Esophagus (tissue), 2 donors: Measurements from ENCODE around the gene SH3BP4. TPM values are rescaled to one million over a fixed set of nuclear protein-coding genes. Genes with fewer than 3 reads are reported as not detected.
A peak's percentile ranks its signal among the peaks of the same experiment; 100 is the strongest.

Source experiments
- H3K27ac ChIP-seq, 2 donors: one replicate each; pipeline ENCODE4 v1.5.1; 2013; ENCODE audit warnings: low read depth in 2 of 2, mild to moderate bottlenecking in 2 of 2, inconsistent platforms in 1 of 2, low read length in 1 of 2, moderate library complexity in 1 of 2
- H3K27me3 ChIP-seq, 2 donors: one replicate each; pipeline ENCODE4 v1.6.1; 2013; ENCODE audit warnings: low read length in 2 of 2, control low read depth in 1 of 2, mild to moderate bottlenecking in 1 of 2; ENCODE audit not compliant: insufficient read depth in 2 of 2, control insufficient read depth in 1 of 2
- H3K36me3 ChIP-seq, 2 donors: one replicate each; pipeline ENCODE4 v1.6.1; 2013; ENCODE audit warnings: low read length in 1 of 2; ENCODE audit not compliant: control insufficient read depth in 2 of 2, insufficient read depth in 2 of 2
- H3K4me1 ChIP-seq, 2 donors: one replicate each; pipeline ENCODE4 v1.6.1; 2013; ENCODE audit warnings: low read length in 1 of 2; ENCODE audit not compliant: control insufficient read depth in 2 of 2, insufficient read depth in 2 of 2
- H3K4me3 ChIP-seq, 2 donors: one replicate each; pipeline ENCODE4 v1.5.1; 2013; ENCODE audit warnings: low read length in 2 of 2, mild to moderate bottlenecking in 2 of 2, low read depth in 1 of 2, moderate library complexity in 1 of 2
- H3K9me3 ChIP-seq, 2 donors: one replicate each; pipeline ENCODE4 v1.6.1; 2013; ENCODE audit warnings: mild to moderate bottlenecking in 2 of 2, low read depth in 1 of 2, low read length in 1 of 2, moderate library complexity in 1 of 2; ENCODE audit not compliant: control insufficient read depth in 2 of 2, insufficient read depth in 1 of 2
- WGBS, 2 donors: extraction: QIAGEN DNeasy Blood & Tissue Kit; methylation state at CpG; one replicate each; pipeline ENCODE4 v1.1.7; 2013; 5-methylcytosine and 5-hydroxymethylcytosine counted together
- polyA plus RNA-seq, 2 donors: library from polyadenylated mRNA; stranded (reverse); fragments of 200-250 nt; gene quantifications; one replicate each; pipeline ENCODE4 v1.2.3, GENCODE V29; 2013
- donor health status: healthy with polysubstance abuse.
- donor health status: Bipolar disorder and iron deficiency.

The SH3BP4 gene
- polyA plus RNA-seq, 2 donors: 4.4 to 5.5 TPM

DNA sequence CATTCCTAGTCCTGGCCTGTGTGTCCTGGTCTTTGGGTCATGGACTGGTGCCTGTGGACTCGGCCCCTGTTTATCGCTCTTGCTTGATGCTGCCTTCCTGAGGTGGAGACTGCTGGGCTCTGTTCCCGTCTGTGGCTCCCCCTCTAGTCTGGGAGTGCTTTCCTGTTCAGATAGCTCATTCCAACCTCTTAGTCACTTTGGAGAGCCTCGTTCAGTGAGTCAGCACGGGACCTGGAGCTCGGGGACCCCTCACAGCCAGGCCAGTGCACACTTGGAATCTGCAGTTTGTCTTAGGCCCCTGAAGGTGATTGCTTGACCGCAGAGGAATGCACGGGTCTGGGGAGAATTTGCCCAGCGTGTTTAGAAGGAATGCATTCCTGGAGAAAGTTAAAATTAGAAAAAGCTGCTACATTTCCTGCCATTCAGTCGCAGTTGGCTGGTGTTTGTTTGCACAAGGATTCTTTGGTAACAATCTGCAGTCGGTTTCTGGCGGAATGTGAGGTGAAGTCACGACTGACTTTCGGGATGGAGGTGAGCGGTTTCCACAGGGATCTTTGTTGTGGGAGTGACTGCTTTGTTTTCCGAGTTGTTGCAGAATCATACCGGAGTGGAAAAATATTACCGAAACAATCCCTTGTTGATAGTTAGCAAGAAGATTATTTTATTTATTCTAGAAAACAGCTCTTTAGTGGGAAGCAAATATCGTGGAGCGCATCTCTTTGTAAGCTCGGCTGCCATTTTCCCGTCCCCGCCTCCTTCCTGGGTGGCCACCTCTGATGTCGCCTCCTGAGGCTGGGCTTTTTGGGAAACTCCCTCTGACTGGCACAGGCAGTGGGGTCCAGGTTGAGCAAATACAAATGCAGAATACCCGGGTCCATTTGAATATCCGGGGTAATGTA lies 29.6 kb downstream of the SH3BP4 start:
- no peaks in the 10 kb centered on the region for H3K36me3 ChIP-seq
- H3K27me3 ChIP-seq: no peaks in the 10 kb centered on the region
- no peaks in the 10 kb centered on the region for H3K9me3 ChIP-seq
- peak overlapping the region; percentile 43 to 65 for H3K27ac ChIP-seq
- H3K4me3 ChIP-seq: no peak overlapping the region
- WGBS, 2 donors: 23 to 24% methylated on average over 26 of the region's 26 CpGs
- H3K4me1 ChIP-seq: peaks cover 12% of the 10 kb centered on the region in 2 donors

DNA sequence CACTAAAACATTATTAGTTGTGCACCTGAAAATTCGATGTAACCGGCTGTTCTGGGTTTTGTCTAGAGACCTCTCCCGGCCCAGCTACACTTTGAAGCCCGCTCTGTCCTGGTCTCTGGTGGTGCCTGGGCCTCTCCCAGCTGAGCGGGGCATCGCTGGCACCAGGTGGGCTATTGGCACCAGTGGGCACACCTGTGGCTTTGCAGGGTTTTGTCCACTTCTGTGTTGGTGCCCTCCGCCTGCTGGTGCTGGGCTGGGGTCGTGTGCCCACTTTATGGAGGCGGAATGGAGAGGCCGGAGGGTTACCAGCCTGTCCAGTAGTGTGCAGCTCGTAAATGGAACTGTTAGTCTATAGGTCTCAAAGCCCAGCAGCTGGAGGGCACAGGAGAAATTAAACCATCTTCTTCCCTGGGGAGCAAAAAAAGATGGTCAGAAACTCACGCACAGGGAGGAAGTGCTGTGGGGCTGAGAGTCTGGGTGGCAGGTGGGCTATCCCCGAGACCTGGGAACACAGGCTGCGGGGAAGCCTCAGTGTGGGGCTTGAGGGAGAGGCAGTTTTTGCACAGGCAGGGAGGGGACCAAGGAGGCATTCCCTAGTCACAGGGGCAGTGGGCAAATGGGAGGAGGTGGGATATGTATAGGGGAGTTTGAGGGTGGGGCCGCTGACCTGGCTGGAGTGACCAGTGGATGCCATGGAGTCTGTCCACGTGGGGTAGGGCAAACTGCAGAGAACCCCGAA lies 30.4 kb downstream of the SH3BP4 start:
- Histone ChIP-seq H3K27ac (peak overlapping the region in 1 of 2 donors; percentile 65), H3K4me1 (peaks cover 11 to 12% of the 10 kb centered on the region in 2 donors), H3K4me3 (no peak overlapping the region), H3K27me3 (no peaks in the 10 kb centered on the region), H3K9me3 (no peaks in the 10 kb centered on the region), H3K36me3 (no peaks in the 10 kb centered on the region)
- 76 to 87% methylated on average over 17 of the region's 17 CpGs for WGBS, 2 donors

DNA sequence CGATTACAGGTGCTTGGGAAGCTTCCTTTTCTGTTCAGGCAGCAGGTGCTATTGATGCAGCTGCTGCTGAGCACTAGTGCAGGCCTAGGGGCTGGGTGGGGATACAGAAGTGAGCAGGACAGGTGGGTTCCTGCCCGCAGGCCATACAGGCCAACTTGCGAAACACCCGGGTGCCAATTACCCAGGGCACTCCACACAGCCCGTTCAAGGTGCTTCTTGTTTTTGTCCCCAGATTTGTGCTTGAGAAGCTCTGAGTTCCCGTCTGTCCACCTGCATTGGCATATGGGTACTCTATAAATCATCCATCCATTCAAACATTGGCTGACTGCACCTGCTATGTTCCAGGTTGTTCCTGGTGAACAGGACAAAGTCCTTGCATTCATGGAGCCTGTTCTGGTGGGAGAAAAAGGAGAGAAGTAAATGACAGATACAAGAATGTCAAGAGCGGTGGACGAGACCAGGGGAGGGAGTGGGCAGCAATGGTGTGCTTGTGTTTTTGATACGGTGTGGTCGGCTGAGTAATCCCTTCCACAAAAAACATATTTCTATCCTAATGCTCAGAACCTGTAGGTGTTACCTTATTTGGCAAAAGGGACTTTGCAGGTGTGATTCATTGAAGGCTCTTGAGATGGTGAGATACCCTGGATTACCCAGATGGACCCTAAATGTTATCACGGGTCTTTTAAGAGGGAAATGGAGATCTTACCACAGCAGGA lies 31.4 kb downstream of the SH3BP4 start:
- peaks cover 10 to 11% of the 10 kb centered on the region in 2 donors for H3K4me1 ChIP-seq
- H3K27me3 ChIP-seq: no peaks in the 10 kb centered on the region
- H3K36me3 ChIP-seq: no peaks in the 10 kb centered on the region
- H3K4me3 ChIP-seq: no peak overlapping the region
- 56 to 77% methylated on average over 11 of the region's 11 CpGs for WGBS, 2 donors
- H3K9me3 ChIP-seq: no peaks in the 10 kb centered on the region
- no peak overlapping the region for H3K27ac ChIP-seq

DNA sequence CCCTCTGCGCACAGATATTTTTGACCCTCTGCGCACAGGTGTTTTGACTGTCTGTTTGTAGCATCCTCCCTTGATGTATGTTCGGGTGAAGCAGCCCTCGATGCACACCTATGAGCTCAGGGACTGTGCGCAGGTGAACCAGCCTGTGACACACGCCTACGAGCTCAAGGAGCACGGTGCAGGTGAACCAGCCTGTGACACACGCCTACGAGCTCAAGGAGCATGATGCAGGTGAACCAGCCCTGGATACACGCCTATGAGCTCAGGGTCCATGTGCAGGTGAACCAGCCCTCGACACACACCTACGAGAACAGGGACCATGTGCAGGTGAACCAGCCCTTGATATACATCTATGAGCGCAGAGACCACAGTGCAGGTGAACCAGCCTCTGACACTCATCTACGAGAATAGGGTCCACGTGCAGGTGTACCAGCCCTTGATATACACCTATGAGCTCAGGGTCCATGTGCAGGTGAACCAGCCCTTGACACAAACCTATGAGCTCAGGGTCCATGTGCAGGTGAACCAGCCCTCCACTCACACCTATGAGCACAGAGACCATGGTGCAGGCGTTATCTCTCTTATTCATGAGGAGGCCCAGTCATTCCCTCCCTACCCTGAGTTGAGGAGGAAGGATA lies 33.9 kb downstream of the SH3BP4 start:
- Histone ChIP-seq H3K27me3 (no peaks in the 10 kb centered on the region), H3K4me1 (peaks cover 0 to 8% of the 10 kb centered on the region in 2 donors), H3K4me3 (no peak overlapping the region), H3K27ac (no peak overlapping the region), H3K9me3 (no peaks in the 10 kb centered on the region), H3K36me3 (no peaks in the 10 kb centered on the region)
- 91 to 94% methylated on average over 17 of the region's 17 CpGs for WGBS, 2 donors

DNA sequence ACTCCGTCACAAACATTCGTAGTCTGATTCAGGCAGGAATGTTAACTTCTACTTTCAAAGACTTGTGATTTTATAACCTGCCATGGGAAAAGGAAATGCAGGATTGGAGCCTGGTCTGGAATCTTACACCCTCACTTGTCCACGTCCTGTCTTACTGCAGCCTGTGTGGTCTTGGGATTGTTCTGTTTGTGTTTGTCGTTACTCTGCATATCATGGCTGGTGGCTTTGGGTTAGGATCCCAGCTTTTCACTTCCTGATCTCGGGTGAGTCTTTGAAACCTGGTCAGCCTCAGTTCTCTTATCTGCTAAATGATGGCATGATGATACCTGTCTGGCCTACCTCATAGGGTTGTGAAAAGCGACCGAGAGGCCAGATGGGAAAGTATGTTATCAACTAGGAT lies 34.6 kb downstream of the SH3BP4 start:
- H3K27ac ChIP-seq: no peak overlapping the region
- 75 to 89% methylated on average over 7 of the region's 7 CpGs for WGBS, 2 donors
- no peak overlapping the region for H3K4me3 ChIP-seq
- no peaks in the 10 kb centered on the region for H3K27me3 ChIP-seq
- H3K36me3 ChIP-seq: no peaks in the 10 kb centered on the region
- H3K4me1 ChIP-seq: peaks cover 0 to 5% of the 10 kb centered on the region in 2 donors
- no peaks in the 10 kb centered on the region for H3K9me3 ChIP-seq

DNA sequence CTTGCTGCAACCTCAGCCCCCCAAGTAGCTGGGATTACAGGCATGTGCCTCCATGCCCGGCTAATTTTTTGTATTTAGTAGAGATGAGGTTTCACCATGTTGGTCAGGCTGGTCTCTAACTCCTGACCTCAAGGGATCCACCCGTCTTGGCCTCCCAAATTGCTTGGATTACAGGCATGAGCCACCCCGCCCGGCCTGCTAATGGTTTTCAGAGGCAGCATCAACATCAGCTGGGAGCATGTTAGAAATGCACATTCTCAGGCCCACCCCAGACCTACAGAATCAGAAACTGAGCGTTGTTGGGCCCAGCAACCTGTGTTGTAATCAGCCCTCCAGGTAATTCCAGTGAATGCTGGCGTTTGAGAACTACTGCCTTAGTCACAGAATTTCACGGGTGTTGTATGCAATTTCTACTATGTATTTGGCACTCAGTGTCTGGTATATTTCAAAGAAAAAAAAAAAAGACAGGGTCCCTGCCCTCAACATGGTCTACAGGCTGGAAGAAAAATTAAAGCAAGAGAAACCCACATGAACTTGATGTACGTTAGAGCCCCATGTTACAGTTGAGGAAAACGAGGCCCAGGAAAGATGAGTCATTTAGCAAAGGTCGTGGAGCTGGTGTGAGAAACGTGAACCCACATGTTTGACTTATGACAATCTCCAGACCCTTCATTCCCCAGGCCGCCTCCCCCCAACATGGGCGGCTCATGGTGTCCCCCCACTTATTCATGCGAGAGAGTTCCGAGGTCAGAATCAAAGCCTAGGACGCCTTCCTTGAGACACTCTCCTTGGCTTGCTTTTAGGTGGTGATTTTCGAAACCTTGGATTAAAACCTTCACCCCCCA lies 35.3 kb downstream of the SH3BP4 start:
- H3K27me3 ChIP-seq: no peaks in the 10 kb centered on the region
- H3K9me3 ChIP-seq: no peaks in the 10 kb centered on the region
- H3K27ac ChIP-seq: no peak overlapping the region
- H3K36me3 ChIP-seq: no peaks in the 10 kb centered on the region
- no peak overlapping the region for H3K4me3 ChIP-seq
- peaks cover 0 to 4% of the 10 kb centered on the region in 2 donors for H3K4me1 ChIP-seq
- 91% methylated on average over 17 of the region's 17 CpGs for WGBS, 2 donors

DNA sequence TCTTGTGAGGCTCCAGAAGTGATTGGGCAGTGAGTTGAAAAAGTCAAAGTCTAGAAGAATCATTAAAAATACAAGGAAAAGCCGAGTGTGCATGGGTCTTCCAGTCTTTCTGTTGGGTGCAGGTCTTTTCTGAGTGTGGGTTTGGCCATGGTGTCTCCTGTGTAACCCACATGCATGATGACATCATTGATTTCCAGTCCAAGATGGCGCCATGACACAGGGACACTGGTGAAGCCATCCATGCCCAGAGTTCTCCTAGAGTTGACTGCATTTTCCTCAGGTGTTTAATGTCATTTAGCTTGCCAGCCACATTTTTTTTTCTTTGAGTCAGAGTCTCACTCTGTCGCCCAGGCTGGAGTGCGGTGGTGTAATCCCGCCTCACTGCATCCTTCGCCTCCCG lies 35.9 kb downstream of the SH3BP4 start:
- Histone ChIP-seq H3K4me1 (peaks cover 0 to 4% of the 10 kb centered on the region in 2 donors), H3K4me3 (no peak overlapping the region), H3K9me3 (no peaks in the 10 kb centered on the region), H3K27me3 (no peaks in the 10 kb centered on the region), H3K27ac (no peak overlapping the region), H3K36me3 (no peaks in the 10 kb centered on the region)
- WGBS, 2 donors: 95 to 97% methylated on average over 7 of the region's 7 CpGs

DNA sequence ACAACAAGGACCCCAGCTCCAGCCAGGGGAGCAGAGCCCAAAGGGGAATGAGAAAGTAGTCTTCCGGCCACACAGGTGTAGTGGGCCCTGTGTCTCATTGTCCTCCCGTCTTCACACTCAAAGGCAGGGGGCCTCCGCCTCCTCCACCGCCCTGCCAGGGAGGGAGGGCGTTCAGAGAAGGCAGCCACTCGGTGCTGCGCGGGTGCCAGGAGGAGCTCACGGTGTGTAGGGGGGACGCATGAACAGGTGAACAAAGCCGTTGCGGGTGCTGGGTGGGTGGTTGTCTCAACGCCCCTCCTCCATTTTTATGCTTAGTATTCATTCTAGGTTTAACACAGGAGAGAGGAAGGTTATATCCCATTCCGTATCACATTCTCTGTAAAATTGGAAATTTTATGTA lies 36.7 kb downstream of the SH3BP4 start:
- H3K4me3 ChIP-seq: no peak overlapping the region
- H3K4me1 ChIP-seq: peaks cover 0 to 4% of the 10 kb centered on the region in 2 donors
- no peak overlapping the region for H3K27ac ChIP-seq
- no peaks in the 10 kb centered on the region for H3K9me3 ChIP-seq
- WGBS, 2 donors: 94 to 96% methylated on average over 14 of the region's 14 CpGs
- H3K27me3 ChIP-seq: no peaks in the 10 kb centered on the region
- H3K36me3 ChIP-seq: no peaks in the 10 kb centered on the region
